HepG2 (cell line): ENCODE results near the gene CBX2. TPM values are rescaled to one million over a fixed set of nuclear protein-coding genes. Genes with fewer than 3 reads are reported as not detected.

Source experiments
- GZF1 ChIP-seq: sonication (generic); formaldehyde crosslinking; IDR thresholded peaks from 2 replicates; pipeline ENCODE4 v1.5.1; 2020; ENCODE audit warnings: mild to moderate bottlenecking, missing genetic modification reagents
- HNF4A ChIP-seq: sonication (generic); formaldehyde crosslinking; IDR thresholded peaks from 2 replicates; pipeline ENCODE4 v1.4.0; 2020; ENCODE audit warnings: missing genetic modification reagents
- JUN ChIP-seq: sonication (generic); formaldehyde crosslinking; IDR thresholded peaks from 2 replicates; pipeline ENCODE4 v1.4.0; 2020; ENCODE audit warnings: mild to moderate bottlenecking, missing genetic modification reagents
- NFE2L1 ChIP-seq: sonication (generic); formaldehyde crosslinking; IDR thresholded peaks from 2 replicates; pipeline ENCODE4 v1.4.0; 2020; ENCODE audit warnings: missing genetic modification reagents, mild to moderate bottlenecking, borderline replicate concordance
- SMAD9 ChIP-seq: sonication (generic); formaldehyde crosslinking; IDR thresholded peaks from 2 replicates; pipeline ENCODE4 v1.5.1; 2020; ENCODE audit warnings: mild to moderate bottlenecking, missing genetic modification reagents
- SRSF1 ChIP-seq: fragments of 200-400 bp; formaldehyde crosslinking; optimal IDR thresholded peaks from 2 replicates; pipeline ENCODE3; 2017; ENCODE audit warnings: mild to moderate bottlenecking, low read depth, low read length, moderate library complexity
- SYNCRIP ChIP-seq: fragments of 200-400 bp; formaldehyde crosslinking; IDR thresholded peaks from 2 replicates; pipeline ENCODE4 v1.6.1; 2018; ENCODE audit warnings: mild to moderate bottlenecking, low read depth, low read length; ENCODE audit not compliant: insufficient read depth
- TAF15 ChIP-seq: fragments of 200-400 bp; formaldehyde crosslinking; IDR thresholded peaks from one replicate; pipeline ENCODE4 v1.6.1; 2018; ENCODE audit warnings: mild to moderate bottlenecking, low read depth, low read length; ENCODE audit not compliant: poor library complexity, severe bottlenecking
- ZEB1 ChIP-seq: IDR thresholded peaks from 2 replicates; pipeline ENCODE4 v1.6.1; 2012; ENCODE audit warnings: mild to moderate bottlenecking, low read depth, inconsistent platforms; ENCODE audit not compliant: insufficient replicate concordance
- ZNF10 ChIP-seq: sonication (generic); formaldehyde crosslinking; IDR thresholded peaks from 2 replicates; pipeline ENCODE4 v1.4.0; 2020; ENCODE audit warnings: mild to moderate bottlenecking, low read depth, missing genetic modification reagents, borderline replicate concordance
- ZNF180 ChIP-seq: sonication (generic); formaldehyde crosslinking; IDR thresholded peaks from 2 replicates; pipeline ENCODE4 v1.4.0; 2020; ENCODE audit warnings: low read depth, missing genetic modification reagents, borderline replicate concordance
- ZNF577 ChIP-seq: sonication (generic); formaldehyde crosslinking; IDR thresholded peaks from 2 replicates; pipeline ENCODE4 v1.4.0; 2020; ENCODE audit warnings: mild to moderate bottlenecking, low read depth, missing genetic modification reagents, borderline replicate concordance
- ZNF746 ChIP-seq: sonication (generic); formaldehyde crosslinking; IDR thresholded peaks from 2 replicates; pipeline ENCODE4 v1.8.0; 2022; ENCODE audit warnings: mild to moderate bottlenecking, missing genetic modification reagents
- ZNF772 ChIP-seq: sonication (generic); formaldehyde crosslinking; IDR thresholded peaks from 2 replicates; pipeline ENCODE4 v1.5.0; 2020; ENCODE audit warnings: mild to moderate bottlenecking, missing genetic modification reagents
- polyA plus RNA-seq, 8 experiments: library from polyadenylated mRNA; depleted of rRNA in 3 of 8; stranded (reverse) in 7 of 8; unstranded in 1 of 8; fragments of >200 nt; fragmentation: Illumina TruSeq in 4 of 8; extraction: Trizol in 4 of 8; gene quantifications; 2 replicates each; pipeline versions ENCODE4 v1.2.1 to v1.2.3, GENCODE V29; 2011 to 2016; ENCODE audit warnings: low read depth in 4 of 8, missing spikeins in 1 of 8, mixed read lengths in 1 of 8; ENCODE audit not compliant: insufficient read depth in 1 of 8
- total RNA-seq, 5 experiments: library from RNA; depleted of rRNA; stranded (reverse); fragments of >200 nt; fragmentation: Illumina TruSeq; extraction: Trizol; gene quantifications; 2 replicates each; pipeline ENCODE4 v1.2.3, GENCODE V29; 2016; ENCODE audit warnings: low read depth in 1 of 5
- TF ChIP-seq, protein P1 (sequence below): sonication (generic); formaldehyde crosslinking; IDR thresholded peaks from 2 replicates; pipeline ENCODE4 v1.5.0; 2020; ENCODE audit warnings: mild to moderate bottlenecking, missing genetic modification reagents
- TF ChIP-seq, protein P2 (sequence below): sonication (generic); formaldehyde crosslinking; conservative IDR thresholded peaks from 2 replicates; pipeline ENCODE4 v1.4.0; 2020; ENCODE audit warnings: missing genetic modification reagents

CBX2 gene
- total and polyA plus RNA-seq, 2 of the 13 experiments (the other 11 are each of a cell fraction or from before 2014, with no cell fraction given) = 14.5 to 31.1 TPM

DNA sequence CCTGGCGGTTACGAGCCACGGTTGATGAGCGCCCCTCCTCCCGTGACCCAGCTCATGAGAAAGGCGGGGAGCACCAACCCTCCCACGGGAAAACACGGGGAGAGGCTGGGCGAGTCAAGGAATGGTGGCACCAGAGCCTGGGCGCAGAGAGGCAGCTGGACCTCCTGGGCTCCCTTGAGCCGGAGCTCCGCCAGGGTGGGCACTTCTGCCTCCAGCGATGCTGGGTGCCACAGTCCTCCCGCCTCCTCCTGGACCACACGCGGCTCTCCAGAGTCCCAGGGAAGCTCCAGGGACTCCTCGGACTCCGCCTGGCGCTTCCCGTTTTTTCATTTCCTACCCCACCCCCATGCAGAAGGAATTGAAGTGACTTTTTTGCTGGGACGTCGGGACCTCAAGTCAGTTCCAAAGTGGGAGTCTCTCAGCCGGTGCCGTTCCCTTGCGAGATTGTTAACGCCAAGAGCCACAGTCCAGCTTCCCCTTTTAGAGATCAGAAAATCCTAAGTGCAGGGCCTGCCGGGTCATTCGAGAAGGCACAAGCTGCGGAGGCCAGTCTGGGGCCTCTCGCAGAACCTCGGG, 25.6 kb downstream of the CBX2 start (continued):
- TF ChIP-seq ZNF577 (CRISPR knock-in tag) = 0 out of 2 replicates have a peak, but pooled peaks have one; percentile 10
- no peak for TF ChIP-seq NFE2L1
- no peak for TF ChIP-seq HNF4A (CRISPR knock-in tag)
- no peak for TF ChIP-seq ZNF10 (CRISPR knock-in tag)
- 0 out of 2 replicates have a peak, but pooled peaks have one; percentile 1 for TF ChIP-seq JUN
- TF ChIP-seq SRSF1 = peak; percentile 59
- TF ChIP-seq TAF15 = peak; percentile 0
- TF ChIP-seq, protein P1, sequence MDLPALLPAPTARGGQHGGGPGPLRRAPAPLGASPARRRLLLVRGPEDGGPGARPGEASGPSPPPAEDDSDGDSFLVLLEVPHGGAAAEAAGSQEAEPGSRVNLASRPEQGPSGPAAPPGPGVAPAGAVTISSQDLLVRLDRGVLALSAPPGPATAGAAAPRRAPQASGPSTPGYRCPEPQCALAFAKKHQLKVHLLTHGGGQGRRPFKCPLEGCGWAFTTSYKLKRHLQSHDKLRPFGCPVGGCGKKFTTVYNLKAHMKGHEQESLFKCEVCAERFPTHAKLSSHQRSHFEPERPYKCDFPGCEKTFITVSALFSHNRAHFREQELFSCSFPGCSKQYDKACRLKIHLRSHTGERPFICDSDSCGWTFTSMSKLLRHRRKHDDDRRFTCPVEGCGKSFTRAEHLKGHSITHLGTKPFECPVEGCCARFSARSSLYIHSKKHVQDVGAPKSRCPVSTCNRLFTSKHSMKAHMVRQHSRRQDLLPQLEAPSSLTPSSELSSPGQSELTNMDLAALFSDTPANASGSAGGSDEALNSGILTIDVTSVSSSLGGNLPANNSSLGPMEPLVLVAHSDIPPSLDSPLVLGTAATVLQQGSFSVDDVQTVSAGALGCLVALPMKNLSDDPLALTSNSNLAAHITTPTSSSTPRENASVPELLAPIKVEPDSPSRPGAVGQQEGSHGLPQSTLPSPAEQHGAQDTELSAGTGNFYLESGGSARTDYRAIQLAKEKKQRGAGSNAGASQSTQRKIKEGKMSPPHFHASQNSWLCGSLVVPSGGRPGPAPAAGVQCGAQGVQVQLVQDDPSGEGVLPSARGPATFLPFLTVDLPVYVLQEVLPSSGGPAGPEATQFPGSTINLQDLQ (CRISPR knock-in tag) = 0 out of 2 replicates have a peak, but pooled peaks have one; percentile 42
- TF ChIP-seq ZNF746 (CRISPR knock-in tag) = no peak
- TF ChIP-seq SMAD9 (CRISPR knock-in tag) = 0 out of 2 replicates have a peak, but pooled peaks have one; percentile 12
- TF ChIP-seq, protein P2, sequence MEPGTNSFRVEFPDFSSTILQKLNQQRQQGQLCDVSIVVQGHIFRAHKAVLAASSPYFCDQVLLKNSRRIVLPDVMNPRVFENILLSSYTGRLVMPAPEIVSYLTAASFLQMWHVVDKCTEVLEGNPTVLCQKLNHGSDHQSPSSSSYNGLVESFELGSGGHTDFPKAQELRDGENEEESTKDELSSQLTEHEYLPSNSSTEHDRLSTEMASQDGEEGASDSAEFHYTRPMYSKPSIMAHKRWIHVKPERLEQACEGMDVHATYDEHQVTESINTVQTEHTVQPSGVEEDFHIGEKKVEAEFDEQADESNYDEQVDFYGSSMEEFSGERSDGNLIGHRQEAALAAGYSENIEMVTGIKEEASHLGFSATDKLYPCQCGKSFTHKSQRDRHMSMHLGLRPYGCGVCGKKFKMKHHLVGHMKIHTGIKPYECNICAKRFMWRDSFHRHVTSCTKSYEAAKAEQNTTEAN (CRISPR knock-in tag) = no peak
- no peak for TF ChIP-seq GZF1 (CRISPR knock-in tag)
- no peak for TF ChIP-seq SYNCRIP
- TF ChIP-seq ZEB1 = peak; percentile 43
- no peak for TF ChIP-seq ZNF180 (CRISPR knock-in tag)
- no peak for TF ChIP-seq ZNF772
- TF ChIP-seq, all 625 proteins: peak for 19
